Activated T-helper 1 cell treated with anti-CD3 and anti-CD28 coated beads, Interleukin-12 subunit alpha, Interleukin-12 subunit beta, Interleukin-2, Interleukin-4 antibody, amounts not matched to agents 30 ng/mL and 10 ng/mL and 1 ng/mL, durations not matched to agents 14 hours and 24 hours and 36 hours (primary cell): ENCODE results near the gene RETREG3. TPM values are rescaled to one million over a fixed set of nuclear protein-coding genes. Genes with fewer than 3 reads are reported as not detected.

Experiments
- DNase-seq: peaks from one replicate; pipeline ENCODE4 v3.0.0; 2021; ENCODE audit warnings: low spot score
- H3K27ac Mint-ChIP-seq: one replicate; pipeline ENCODE4 v1.8.0; 2021; ENCODE audit warnings: mild to moderate bottlenecking, mixed read lengths
- H3K27me3 Mint-ChIP-seq: one replicate; pipeline ENCODE4 v1.8.0; 2022; ENCODE audit warnings: mild to moderate bottlenecking, moderate library complexity, mixed read lengths; ENCODE audit not compliant: insufficient read depth
- H3K36me3 Mint-ChIP-seq: one replicate; pipeline ENCODE4 v1.8.0; 2021; ENCODE audit warnings: low read depth, mixed read lengths
- H3K4me1 Mint-ChIP-seq: one replicate; pipeline ENCODE4 v1.8.0; 2021; ENCODE audit warnings: low read depth, mixed read lengths
- H3K4me3 Mint-ChIP-seq: one replicate; pipeline ENCODE4 v1.8.0; 2021; ENCODE audit warnings: mild to moderate bottlenecking, moderate library complexity, mixed read lengths
- H3K9me3 Mint-ChIP-seq: one replicate; pipeline ENCODE4 v1.8.0; 2021; ENCODE audit warnings: mixed read lengths
- intact Hi-C: fragments of 100-400 bp; cut with micrococcal nuclease; formaldehyde crosslinking; loops from one replicate; pipeline ENCODE4 v1.15.1; 2024
- total RNA-seq: library from RNA; stranded (reverse); gene quantifications from 2 replicates; pipeline ENCODE4 v1.2.3, GENCODE V29; 2022

RETREG3 gene
- total RNA-seq, 1 donor from 2014 or later, result 43.4 TPM

- Mint-ChIP-seq H3K36me3 (peaks cover 36% of the 10 kb centered on the region), H3K27ac (peak overlapping the region; percentile 69), H3K4me1 (peaks cover 47% of the 10 kb centered on the region), H3K4me3 (peak overlapping the region; percentile 98), H3K9me3 (no peaks in the 10 kb centered on the region), H3K27me3 (no peaks in the 10 kb centered on the region)
- DNase-seq, result no peak
- intact Hi-C loops, result loop anchor here (1.0 to 10.0 kb wide), 7 partner anchors 10 to 548 kb away; partner anchors contain the start of genes BRCA1, COASY, MLX and NAGLU
Measured at GRCh38 chr17:42577140-42577531, 32.0 kb downstream of the RETREG3 start.

GRCh38 chr17:42574463-42574862, 34.7 kb downstream of the RETREG3 start:
- Mint-ChIP-seq H3K9me3 (no peaks in the 10 kb centered on the region), H3K4me1 (peaks cover 49% of the 10 kb centered on the region), H3K27ac (no peak overlapping the region), H3K4me3 (no peak overlapping the region), H3K36me3 (peaks cover 47% of the 10 kb centered on the region), H3K27me3 (no peaks in the 10 kb centered on the region)
- DNase-seq, result no peak
- intact Hi-C loops, result loop anchor here (10.0 kb wide), 1 partner anchor 550 kb away; the partner anchor contains the start of gene BRCA1

GRCh38 chr17:42573095-42573494, 36.1 kb downstream of the RETREG3 start:
- intact Hi-C loops, result loop anchor here (10.0 kb wide), 1 partner anchor 552 kb away; the partner anchor contains the start of gene BRCA1
- no peak overlapping the region for H3K4me3 Mint-ChIP-seq
- no peaks in the 10 kb centered on the region for H3K27me3 Mint-ChIP-seq
- peaks cover 45% of the 10 kb centered on the region for H3K4me1 Mint-ChIP-seq
- H3K36me3 Mint-ChIP-seq, result peaks cover 55% of the 10 kb centered on the region
- H3K9me3 Mint-ChIP-seq, result no peaks in the 10 kb centered on the region
- H3K27ac Mint-ChIP-seq, result no peak overlapping the region
- DNase-seq, result no peak

- no peaks in the 10 kb centered on the region for H3K9me3 Mint-ChIP-seq
- no peak overlapping the region for H3K27ac Mint-ChIP-seq
- intact Hi-C loops, result loop anchor here (10.0 kb wide), 1 partner anchor 553 kb away; the partner anchor contains the start of gene BRCA1
- H3K27me3 Mint-ChIP-seq, result no peaks in the 10 kb centered on the region
- no peak overlapping the region for H3K4me3 Mint-ChIP-seq
- H3K36me3 Mint-ChIP-seq, result peaks cover 54% of the 10 kb centered on the region
- no peak for DNase-seq
- H3K4me1 Mint-ChIP-seq, result peaks cover 42% of the 10 kb centered on the region
Measured at GRCh38 chr17:42571435-42572225, 37.5 kb downstream of the RETREG3 start.

- H3K4me3 Mint-ChIP-seq, result peak overlapping the region; percentile 89
- no peaks in the 10 kb centered on the region for H3K9me3 Mint-ChIP-seq
- no peak for DNase-seq
- peaks cover 43% of the 10 kb centered on the region for H3K36me3 Mint-ChIP-seq
- intact Hi-C loops, result loop anchor here (10.0 kb wide), 1 partner anchor 416 kb away; the partner anchor contains the start of genes PTGES3L and RUNDC1
- H3K4me1 Mint-ChIP-seq, result peaks cover 32% of the 10 kb centered on the region
- no peaks in the 10 kb centered on the region for H3K27me3 Mint-ChIP-seq
- peak overlapping the region; percentile 44 for H3K27ac Mint-ChIP-seq
Measured at GRCh38 chr17:42568341-42569111, 40.6 kb downstream of the RETREG3 start.

- H3K27me3 Mint-ChIP-seq, result no peaks in the 10 kb centered on the region
- no peaks in the 10 kb centered on the region for H3K9me3 Mint-ChIP-seq
- peaks cover 36% of the 10 kb centered on the region for H3K4me1 Mint-ChIP-seq
- peak within 1 kb of the TSS; percentile 87 for H3K27ac Mint-ChIP-seq
- peak within 1 kb of the TSS; percentile 89 for H3K4me3 Mint-ChIP-seq
- peaks cover 33% of the 10 kb centered on the region for H3K36me3 Mint-ChIP-seq
- DNase-seq, result peak; percentile 91
- intact Hi-C loops, result loop anchor here (1.0 to 10.0 kb wide), 3 partner anchors 10 to 418 kb away; partner anchors contain the start of genes PSMC3IP, PTGES3L, RETREG3 and RUNDC1
Measured at GRCh38 chr17:42566883-42567573, 42.1 kb downstream of the RETREG3 start, which contains the start of gene MLX. TSS of gene MLX (plus strand) at chr17:42567100. CDS start at chr17:42567125, 25 bp downstream.

GRCh38 chr17:42566215-42566882, 42.8 kb downstream of the RETREG3 start:
- peak overlapping the region; percentile 89 for H3K4me3 Mint-ChIP-seq
- peaks cover 42% of the 10 kb centered on the region for H3K4me1 Mint-ChIP-seq
- peak overlapping the region; percentile 87 for H3K27ac Mint-ChIP-seq
- intact Hi-C loops, result loop anchor here (1.0 to 10.0 kb wide), 2 partner anchors 43 to 418 kb away; partner anchors contain the start of genes PTGES3L, RETREG3, RUNDC1 and TUBG1
- no peaks in the 10 kb centered on the region for H3K27me3 Mint-ChIP-seq
- no peak for DNase-seq
- peaks cover 29% of the 10 kb centered on the region for H3K36me3 Mint-ChIP-seq
- no peaks in the 10 kb centered on the region for H3K9me3 Mint-ChIP-seq

GRCh38 chr17:42565523-42566214, 43.5 kb downstream of the RETREG3 start:
- no peak for DNase-seq
- peaks cover 43% of the 10 kb centered on the region for H3K4me1 Mint-ChIP-seq
- no peaks in the 10 kb centered on the region for H3K27me3 Mint-ChIP-seq
- H3K4me3 Mint-ChIP-seq, result peak overlapping the region; percentile 89
- intact Hi-C loops, result loop anchor here (1.0 to 10.0 kb wide), 2 partner anchors 44 to 419 kb away; partner anchors contain the start of genes PTGES3L, RETREG3, RUNDC1 and TUBG1
- H3K27ac Mint-ChIP-seq, result peak overlapping the region; percentile 12
- H3K36me3 Mint-ChIP-seq, result peaks cover 24% of the 10 kb centered on the region
- no peaks in the 10 kb centered on the region for H3K9me3 Mint-ChIP-seq

GRCh38 chr17:42564815-42565522, 44.2 kb downstream of the RETREG3 start:
- DNase-seq, result no peak
- no peaks in the 10 kb centered on the region for H3K9me3 Mint-ChIP-seq
- no peaks in the 10 kb centered on the region for H3K27me3 Mint-ChIP-seq
- peaks cover 24% of the 10 kb centered on the region for H3K36me3 Mint-ChIP-seq
- intact Hi-C loops, result loop anchor here (10.0 kb wide), 1 partner anchor 420 kb away; the partner anchor contains the start of genes PTGES3L and RUNDC1
- H3K4me3 Mint-ChIP-seq, result peak overlapping the region; percentile 75
- no peak overlapping the region for H3K27ac Mint-ChIP-seq
- H3K4me1 Mint-ChIP-seq, result peaks cover 41% of the 10 kb centered on the region

- H3K27me3 Mint-ChIP-seq, result no peaks in the 10 kb centered on the region
- DNase-seq, result no peak
- peaks cover 37% of the 10 kb centered on the region for H3K4me1 Mint-ChIP-seq
- no peaks in the 10 kb centered on the region for H3K9me3 Mint-ChIP-seq
- H3K27ac Mint-ChIP-seq, result no peak overlapping the region
- intact Hi-C loops, result loop anchor here (10.0 kb wide), 1 partner anchor 421 kb away; the partner anchor contains the start of genes PTGES3L and RUNDC1
- peaks cover 17% of the 10 kb centered on the region for H3K36me3 Mint-ChIP-seq
- peak overlapping the region; percentile 87 for H3K4me3 Mint-ChIP-seq
Measured at GRCh38 chr17:42563950-42564349, 45.2 kb downstream of the RETREG3 start.

- no peaks in the 10 kb centered on the region for H3K9me3 Mint-ChIP-seq
- H3K4me1 Mint-ChIP-seq, result peaks cover 33% of the 10 kb centered on the region
- intact Hi-C loops, result loop anchor here (10.0 kb wide), 1 partner anchor 421 kb away; the partner anchor contains the start of genes PTGES3L and RUNDC1
- no peak overlapping the region for H3K27ac Mint-ChIP-seq
- H3K27me3 Mint-ChIP-seq, result no peaks in the 10 kb centered on the region
- H3K4me3 Mint-ChIP-seq, result peak overlapping the region; percentile 87
- DNase-seq, result no peak
- H3K36me3 Mint-ChIP-seq, result peaks cover 15% of the 10 kb centered on the region
Measured at GRCh38 chr17:42563543-42563942, 45.6 kb downstream of the RETREG3 start.
